GM19025 (cell line): ENCODE measurements around the gene DDX11.
"Not testable (repeated sequence)": the region's sequence is repeated elsewhere in the genome, so short reads cannot be mapped to it uniquely, and the experiment has no call there.

Experiments
- ATAC-seq: cut with Tn5 transposase; IDR thresholded peaks from one replicate; pipeline ENCODE4 v1.9.1; 2021; ENCODE audit warnings: mild to moderate bottlenecking, low read depth, moderate library complexity; ENCODE audit not compliant: unreplicated experiment

Gene DDX11

GRCh38 chr12:31097819-31098218 lies 24.2 kb downstream of the DDX11 start:
- not testable (repeated sequence) for ATAC-seq

- not testable (repeated sequence) for ATAC-seq
Observed at GRCh38 chr12:31098363-31098762, 24.7 kb downstream of the DDX11 start.

DNA sequence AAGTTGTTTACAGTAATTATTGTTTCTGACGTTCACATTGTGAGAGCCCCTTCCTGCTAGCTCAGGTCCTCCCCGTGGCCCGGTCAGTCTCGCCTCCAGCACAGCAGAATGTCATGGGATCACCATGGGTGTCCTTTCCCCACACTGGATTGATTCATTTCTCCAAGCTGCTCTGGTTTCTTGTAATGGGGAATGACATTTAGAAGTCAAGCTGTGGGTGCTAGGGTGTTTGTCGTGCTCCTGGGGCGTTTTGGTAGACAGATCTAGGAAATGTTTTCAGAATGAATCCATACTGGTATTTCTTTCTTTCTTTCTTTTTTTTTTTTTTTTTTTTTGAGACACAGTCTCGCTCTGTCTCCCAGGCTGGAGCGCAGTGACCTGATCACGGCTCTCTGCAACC lies 25.1 kb downstream of the DDX11 start:
- ATAC-seq, result not testable (repeated sequence)

GRCh38 chr12:31099434-31099833 lies 25.8 kb downstream of the DDX11 start:
- not testable (repeated sequence) for ATAC-seq

- ATAC-seq, result peak; percentile 96
Observed at GRCh38 chr12:31100503-31101208, 27.0 kb downstream of the DDX11 start.

- not testable (repeated sequence) for ATAC-seq
Observed at GRCh38 chr12:31102125-31102524, 28.5 kb downstream of the DDX11 start.

GRCh38 chr12:31102596-31102995 lies 28.9 kb downstream of the DDX11 start:
- ATAC-seq, result not testable (repeated sequence)

GRCh38 chr12:31103561-31103975 lies 29.9 kb downstream of the DDX11 start:
- not testable (repeated sequence) for ATAC-seq

- not testable (repeated sequence) for ATAC-seq
Observed at GRCh38 chr12:31104220-31104619, 30.6 kb downstream of the DDX11 start.

- ATAC-seq, result not testable (repeated sequence)
Observed at GRCh38 chr12:31104773-31105172, 31.1 kb downstream of the DDX11 start.

- no peak for ATAC-seq
Observed at GRCh38 chr12:31105668-31106067, 32.0 kb downstream of the DDX11 start.

GRCh38 chr12:31106101-31106803 lies 32.6 kb downstream of the DDX11 start:
- ATAC-seq, result no peak

DNA sequence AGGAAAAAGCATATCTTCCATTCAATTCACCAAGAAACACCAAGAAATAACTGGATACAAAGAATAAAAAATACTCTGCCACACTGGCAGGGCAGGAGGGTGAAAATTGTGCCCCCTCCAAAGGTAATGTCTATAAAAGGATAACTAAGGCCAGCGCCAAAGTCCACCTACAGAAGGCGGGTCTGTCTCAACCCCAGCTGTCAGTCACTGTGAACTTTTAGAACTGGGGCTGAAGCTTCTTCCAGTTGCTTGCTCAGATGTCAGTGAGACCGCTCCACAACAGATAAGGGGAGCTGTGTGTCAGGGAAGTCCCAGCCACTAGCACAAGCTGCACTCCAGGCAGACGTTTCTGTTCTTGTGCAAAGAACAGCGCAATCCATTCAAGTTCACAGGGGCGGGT lies 36.1 kb downstream of the DDX11 start:
- not testable (repeated sequence) for ATAC-seq

DNA sequence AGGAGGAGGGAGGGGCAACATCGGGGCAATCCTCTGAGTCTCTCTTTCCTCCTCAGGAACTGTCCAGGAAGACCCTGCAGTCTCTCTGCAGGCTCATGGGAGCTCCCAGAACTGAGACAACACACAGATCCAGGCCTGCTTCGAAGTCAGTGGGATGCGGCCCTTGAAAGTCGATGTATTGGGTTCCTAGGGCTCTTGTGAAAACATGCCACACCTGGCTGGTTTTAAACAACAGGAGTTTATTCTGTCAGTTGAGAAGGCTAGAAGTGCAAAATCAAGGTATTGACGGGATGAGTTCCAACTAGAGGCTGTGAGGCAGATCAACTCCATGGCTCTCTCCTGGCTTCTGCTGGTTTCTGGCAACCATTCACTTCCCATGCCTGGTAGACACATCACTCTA lies 36.6 kb downstream of the DDX11 start:
- not testable (repeated sequence) for ATAC-seq

GRCh38 chr12:31115092-31115601 lies 41.5 kb downstream of the DDX11 start:
- ATAC-seq, result not testable (repeated sequence)

GRCh38 chr12:31116846-31117202 lies 43.2 kb downstream of the DDX11 start:
- not testable (repeated sequence) for ATAC-seq

DNA sequence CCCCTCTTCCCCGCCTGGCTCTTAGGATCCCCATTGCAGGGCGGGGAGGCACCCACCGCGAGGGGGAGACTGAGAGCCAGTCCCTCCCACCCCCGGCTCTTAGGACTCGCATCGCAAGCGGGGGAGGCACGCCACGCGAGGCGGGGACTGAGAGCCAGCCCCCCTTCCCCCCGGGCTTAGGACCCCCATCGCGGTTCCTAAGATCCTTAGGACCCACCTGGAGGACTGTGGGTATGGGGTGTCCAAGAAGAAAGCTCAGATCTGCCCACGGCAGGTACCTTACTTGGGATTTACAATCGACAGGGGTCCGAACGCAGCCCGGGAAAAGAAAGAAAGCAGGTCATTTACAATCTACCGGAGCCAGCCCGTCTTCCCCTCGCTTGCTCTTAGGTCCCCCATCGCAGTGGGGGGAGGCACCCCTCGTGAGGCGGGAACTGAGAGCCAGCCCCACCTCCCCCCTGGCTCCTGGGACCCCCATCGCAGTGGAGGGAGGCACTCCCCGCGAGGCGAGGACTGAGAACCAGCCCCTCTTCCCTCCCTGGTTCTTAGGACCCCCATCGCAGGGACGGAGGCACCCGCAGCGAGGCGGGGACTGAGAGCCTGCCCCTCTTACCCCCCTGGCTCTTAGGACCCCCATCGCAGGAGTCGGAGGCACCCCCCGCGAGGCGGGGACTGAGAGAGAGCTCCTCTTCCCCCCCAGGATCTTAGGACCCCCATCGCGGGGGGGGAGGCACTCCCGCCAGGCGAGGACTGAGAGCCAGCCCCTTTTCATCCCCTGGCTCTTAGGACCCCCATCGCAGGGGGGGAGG lies 43.7 kb downstream of the DDX11 start:
- ATAC-seq, result peak; percentile 68

DNA sequence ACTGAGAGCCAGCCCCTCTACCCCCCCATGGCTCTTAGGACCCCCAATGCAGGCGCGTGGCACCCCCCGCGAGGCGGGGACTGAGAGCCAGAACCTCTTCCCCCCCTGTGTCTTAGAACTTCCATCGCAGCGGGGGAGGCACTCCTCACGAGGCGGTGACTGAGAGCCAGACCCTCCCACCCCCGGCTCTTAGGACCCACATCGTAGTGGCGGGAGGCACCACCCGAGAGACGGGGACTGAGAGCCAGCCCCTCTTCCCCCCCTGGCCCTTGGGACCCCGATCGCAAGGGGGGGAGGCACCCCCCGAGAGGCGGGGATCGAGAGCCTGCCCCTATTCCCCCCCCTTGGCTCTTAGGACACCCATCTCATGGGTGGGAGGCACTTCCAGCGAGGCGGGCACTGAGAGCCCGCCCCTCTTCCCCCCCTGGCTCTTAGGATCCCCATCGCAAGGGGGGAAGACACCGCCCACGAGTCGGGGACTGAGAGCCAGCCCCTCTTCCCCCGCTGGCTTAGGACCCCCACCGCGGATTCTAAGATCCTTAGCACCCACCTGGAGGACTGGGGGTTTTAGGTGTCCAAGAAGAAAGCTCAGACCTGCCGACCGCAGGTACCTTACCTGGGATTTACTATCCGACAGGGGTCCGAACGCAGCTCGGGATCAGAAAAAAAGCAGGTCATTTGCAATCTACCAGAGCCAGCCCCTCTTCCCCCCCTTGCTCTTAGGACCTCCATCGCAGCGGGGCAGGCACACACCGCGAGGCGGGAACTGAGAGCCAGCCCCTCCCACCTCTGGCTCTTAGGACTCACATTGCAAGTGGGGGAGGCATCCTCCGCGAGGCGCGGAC lies 44.9 kb downstream of the DDX11 start:
- no peak for ATAC-seq

- ATAC-seq, result no peak
Observed at GRCh38 chr12:31119192-31119802, 45.6 kb downstream of the DDX11 start.

- ATAC-seq, result no peak
Observed at GRCh38 chr12:31119803-31120211, 46.1 kb downstream of the DDX11 start.
